ENCODE measurements around the gene AP2A2. TPM values are rescaled to one million over a fixed set of nuclear protein-coding genes. Genes with fewer than 3 reads are reported as not detected.
"Not testable (repeated sequence)": the region's sequence is repeated elsewhere in the genome, so short reads cannot be mapped to it uniquely, and the experiment has no call there.

Gene AP2A2
- total and polyA plus RNA-seq, 2 donors, result 14.6 to 57.2 TPM

- 96% methylated on average over 31 of the region's 31 CpGs for WGBS
- no peak overlapping the region for H3K27ac ChIP-seq (ENCODE audit: low read depth in 1 of 2, low read length in 1 of 2)
- peaks cover 33 to 53% of the 10 kb centered on the region in 2 donors for H3K36me3 ChIP-seq (ENCODE audit: control insufficient read depth in 2 of 2, insufficient read depth in 2 of 2, low read length in 1 of 2)
These were observed 46.2 kb downstream of the AP2A2 start for GRCh38 chr11:971731-972365.

GRCh38 chr11:972523-973211, 47.0 kb downstream of the AP2A2 start:
- no peak overlapping the region for H3K4me3 ChIP-seq (ENCODE audit: low read length in 2 of 2)
- no peaks in the 10 kb centered on the region for H3K9me3 ChIP-seq (ENCODE audit: control insufficient read depth in 2 of 2, insufficient read depth in 1 of 2, low read length in 1 of 2)
- H3K27ac ChIP-seq (ENCODE audit: low read depth in 1 of 2, low read length in 1 of 2), result no peak overlapping the region
- peaks cover 41 to 62% of the 10 kb centered on the region in 2 donors for H3K36me3 ChIP-seq (ENCODE audit: control insufficient read depth in 2 of 2, insufficient read depth in 2 of 2, low read length in 1 of 2)
- DNase-seq (ENCODE audit: low read depth in 6 of 9, low spot score in 9 of 9), result no peak
- peaks cover 13 to 24% of the 10 kb centered on the region in 2 donors for H3K4me1 ChIP-seq (ENCODE audit: control insufficient read depth in 2 of 2, insufficient read depth in 2 of 2, low read length in 2 of 2)
- 98% methylated on average over 26 of the region's 26 CpGs for WGBS
- H3K27me3 ChIP-seq (ENCODE audit: control insufficient read depth in 2 of 2, insufficient read depth in 1 of 2, low read length in 1 of 2), result no peaks in the 10 kb centered on the region

More at GRCh38 chr11:971731-972365, 46.2 kb downstream of the AP2A2 start:
- no peaks in the 10 kb centered on the region for H3K27me3 ChIP-seq (ENCODE audit: control insufficient read depth in 2 of 2, insufficient read depth in 1 of 2, low read length in 1 of 2)
- H3K9me3 ChIP-seq (ENCODE audit: control insufficient read depth in 2 of 2, insufficient read depth in 1 of 2, low read length in 1 of 2), result no peaks in the 10 kb centered on the region
- no peak overlapping the region for H3K4me3 ChIP-seq (ENCODE audit: low read length in 2 of 2)
- no peak for DNase-seq (ENCODE audit: low read depth in 6 of 9, low spot score in 9 of 9)
- peaks cover 13 to 22% of the 10 kb centered on the region in 2 donors for H3K4me1 ChIP-seq (ENCODE audit: control insufficient read depth in 2 of 2, insufficient read depth in 2 of 2, low read length in 2 of 2)

GRCh38 chr11:973237-973636, 47.6 kb downstream of the AP2A2 start:
- WGBS, result 98% methylated on average over 11 of the region's 11 CpGs
- no peak overlapping the region for H3K4me3 ChIP-seq (ENCODE audit: low read length in 2 of 2)
- no peaks in the 10 kb centered on the region for H3K27me3 ChIP-seq (ENCODE audit: control insufficient read depth in 2 of 2, insufficient read depth in 1 of 2, low read length in 1 of 2)
- H3K9me3 ChIP-seq (ENCODE audit: control insufficient read depth in 2 of 2, insufficient read depth in 1 of 2, low read length in 1 of 2), result no peaks in the 10 kb centered on the region
- H3K36me3 ChIP-seq (ENCODE audit: control insufficient read depth in 2 of 2, insufficient read depth in 2 of 2, low read length in 1 of 2), result peaks cover 46 to 67% of the 10 kb centered on the region in 2 donors
- H3K27ac ChIP-seq (ENCODE audit: low read depth in 1 of 2, low read length in 1 of 2), result no peak overlapping the region
- DNase-seq (ENCODE audit: low read depth in 6 of 9, low spot score in 9 of 9), result no peak
- peaks cover 13 to 24% of the 10 kb centered on the region in 2 donors for H3K4me1 ChIP-seq (ENCODE audit: control insufficient read depth in 2 of 2, insufficient read depth in 2 of 2, low read length in 2 of 2)

GRCh38 chr11:975376-975775, 49.7 kb downstream of the AP2A2 start:
- H3K4me1 ChIP-seq (ENCODE audit: control insufficient read depth in 2 of 2, insufficient read depth in 2 of 2, low read length in 2 of 2), result peaks cover 8 to 15% of the 10 kb centered on the region in 2 donors
- H3K27me3 ChIP-seq (ENCODE audit: control insufficient read depth in 2 of 2, insufficient read depth in 1 of 2, low read length in 1 of 2); DNase-seq (ENCODE audit: low read depth in 6 of 9, low spot score in 9 of 9); H3K9me3 ChIP-seq (ENCODE audit: control insufficient read depth in 2 of 2, insufficient read depth in 1 of 2, low read length in 1 of 2); H3K4me3 ChIP-seq (ENCODE audit: low read length in 2 of 2); H3K27ac ChIP-seq (ENCODE audit: low read depth in 1 of 2, low read length in 1 of 2): not testable (repeated sequence)
- H3K36me3 ChIP-seq (ENCODE audit: control insufficient read depth in 2 of 2, insufficient read depth in 2 of 2, low read length in 1 of 2), result peaks cover 47 to 79% of the 10 kb centered on the region in 2 donors
- WGBS, result 91% methylated on average over 41 of the region's 41 CpGs

GRCh38 chr11:975827-976226, 50.2 kb downstream of the AP2A2 start:
- WGBS, result 87% methylated on average over 15 of the region's 15 CpGs
- peak in 1 of 9 donors; percentile 36 for DNase-seq (ENCODE audit: low read depth in 6 of 9, low spot score in 9 of 9)

GRCh38 chr11:976431-977160, 50.9 kb downstream of the AP2A2 start:
- no peaks in the 10 kb centered on the region for H3K9me3 ChIP-seq (ENCODE audit: control insufficient read depth in 2 of 2, insufficient read depth in 1 of 2, low read length in 1 of 2)
- H3K36me3 ChIP-seq (ENCODE audit: control insufficient read depth in 2 of 2, insufficient read depth in 2 of 2, low read length in 1 of 2), result peaks cover 48 to 80% of the 10 kb centered on the region in 2 donors
- 70% methylated on average over 26 of the region's 26 CpGs for WGBS
- H3K27ac ChIP-seq (ENCODE audit: low read depth in 1 of 2, low read length in 1 of 2), result no peak overlapping the region
- H3K4me3 ChIP-seq (ENCODE audit: low read length in 2 of 2), result no peak overlapping the region
- peak in 2 of 9 donors; percentile 18 to 20 for DNase-seq (ENCODE audit: low read depth in 6 of 9, low spot score in 9 of 9)
- no peaks in the 10 kb centered on the region for H3K27me3 ChIP-seq (ENCODE audit: control insufficient read depth in 2 of 2, insufficient read depth in 1 of 2, low read length in 1 of 2)
- H3K4me1 ChIP-seq (ENCODE audit: control insufficient read depth in 2 of 2, insufficient read depth in 2 of 2, low read length in 2 of 2), result peaks cover 0 to 10% of the 10 kb centered on the region in 2 donors

More at GRCh38 chr11:975827-976226, 50.2 kb downstream of the AP2A2 start:
- H3K9me3 ChIP-seq (ENCODE audit: control insufficient read depth in 2 of 2, insufficient read depth in 1 of 2, low read length in 1 of 2), result no peaks in the 10 kb centered on the region
- no peaks in the 10 kb centered on the region for H3K27me3 ChIP-seq (ENCODE audit: control insufficient read depth in 2 of 2, insufficient read depth in 1 of 2, low read length in 1 of 2)
- no peak overlapping the region for H3K4me3 ChIP-seq (ENCODE audit: low read length in 2 of 2)
- no peak overlapping the region for H3K27ac ChIP-seq (ENCODE audit: low read depth in 1 of 2, low read length in 1 of 2)
- H3K4me1 ChIP-seq (ENCODE audit: control insufficient read depth in 2 of 2, insufficient read depth in 2 of 2, low read length in 2 of 2), result peaks cover 4 to 11% of the 10 kb centered on the region in 2 donors
- peaks cover 45 to 81% of the 10 kb centered on the region in 2 donors for H3K36me3 ChIP-seq (ENCODE audit: control insufficient read depth in 2 of 2, insufficient read depth in 2 of 2, low read length in 1 of 2)

- DNase-seq (ENCODE audit: low read depth in 6 of 9, low spot score in 9 of 9), result no peak
- Histone ChIP-seq H3K4me1 (ENCODE audit: control insufficient read depth in 2 of 2, insufficient read depth in 2 of 2, low read length in 2 of 2) (peaks cover 0 to 10% of the 10 kb centered on the region in 2 donors), H3K27me3 (ENCODE audit: control insufficient read depth in 2 of 2, insufficient read depth in 1 of 2, low read length in 1 of 2) (no peaks in the 10 kb centered on the region), H3K27ac (ENCODE audit: low read depth in 1 of 2, low read length in 1 of 2) (no peak overlapping the region), H3K4me3 (ENCODE audit: low read length in 2 of 2) (no peak overlapping the region), H3K9me3 (ENCODE audit: control insufficient read depth in 2 of 2, insufficient read depth in 1 of 2, low read length in 1 of 2) (no peaks in the 10 kb centered on the region), H3K36me3 (ENCODE audit: control insufficient read depth in 2 of 2, insufficient read depth in 2 of 2, low read length in 1 of 2) (peaks cover 40 to 72% of the 10 kb centered on the region in 2 donors)
- WGBS, result 96% methylated on average over 28 of the region's 28 CpGs
These were observed 52.4 kb downstream of the AP2A2 start for GRCh38 chr11:977830-978720.

- WGBS, result 96% methylated on average over 16 of the region's 16 CpGs
- DNase-seq (ENCODE audit: low read depth in 6 of 9, low spot score in 9 of 9), result no peak
- Histone ChIP-seq H3K9me3 (ENCODE audit: control insufficient read depth in 2 of 2, insufficient read depth in 1 of 2, low read length in 1 of 2) (no peaks in the 10 kb centered on the region), H3K27ac (ENCODE audit: low read depth in 1 of 2, low read length in 1 of 2) (no peak overlapping the region), H3K4me3 (ENCODE audit: low read length in 2 of 2) (no peak overlapping the region), H3K27me3 (ENCODE audit: control insufficient read depth in 2 of 2, insufficient read depth in 1 of 2, low read length in 1 of 2) (no peaks in the 10 kb centered on the region), H3K36me3 (ENCODE audit: control insufficient read depth in 2 of 2, insufficient read depth in 2 of 2, low read length in 1 of 2) (peaks cover 39 to 67% of the 10 kb centered on the region in 2 donors), H3K4me1 (ENCODE audit: control insufficient read depth in 2 of 2, insufficient read depth in 2 of 2, low read length in 2 of 2) (peaks cover 0 to 10% of the 10 kb centered on the region in 2 donors)
These were observed 53.1 kb downstream of the AP2A2 start for GRCh38 chr11:978781-979180.

Data from thymus (tissue), 11 donors.